NT2/D1 (cell line): ENCODE data around the gene CDH12.

Source experiments
- SUZ12 ChIP-seq: IDR thresholded peaks from 2 replicates; pipeline ENCODE4 v1.6.1; 2011; ENCODE audit not compliant: insufficient read length, insufficient read depth; ENCODE audit errors: extremely low read depth
- YY1 ChIP-seq: IDR thresholded peaks from 2 replicates; pipeline ENCODE4 v1.6.1; 2011; ENCODE audit not compliant: insufficient read length, insufficient read depth

DNA sequence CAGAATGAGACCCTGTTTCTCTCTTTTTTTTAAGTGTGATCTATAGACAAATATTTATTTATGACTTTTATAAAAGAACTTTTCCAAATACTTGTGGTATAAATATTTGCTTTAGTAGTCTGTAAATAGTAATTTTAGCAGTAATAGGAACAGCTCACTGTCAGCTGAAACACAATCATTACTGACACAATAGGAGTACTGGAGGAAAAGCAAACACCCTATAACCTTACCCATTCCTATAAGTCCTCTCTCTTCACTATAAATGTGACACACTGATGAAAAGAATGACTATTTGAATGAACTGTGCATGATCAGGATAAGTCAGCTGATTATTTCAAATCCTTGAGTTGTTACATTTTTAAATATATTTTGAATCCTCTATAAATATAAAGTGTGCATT lies 72.4 kb downstream of the CDH12 start:
- no peak for TF ChIP-seq YY1
- TF ChIP-seq SUZ12: no peak
